ENCODE measurements around the gene HTRA3. TPM values are rescaled to one million over a fixed set of nuclear protein-coding genes. Genes with fewer than 3 reads are reported as not detected.

The HTRA3 gene
- total and polyA plus RNA-seq, 2 of the 4 experiments (the other 2 are of a cell fraction) = 1.3 to 9.5 TPM

DNA sequence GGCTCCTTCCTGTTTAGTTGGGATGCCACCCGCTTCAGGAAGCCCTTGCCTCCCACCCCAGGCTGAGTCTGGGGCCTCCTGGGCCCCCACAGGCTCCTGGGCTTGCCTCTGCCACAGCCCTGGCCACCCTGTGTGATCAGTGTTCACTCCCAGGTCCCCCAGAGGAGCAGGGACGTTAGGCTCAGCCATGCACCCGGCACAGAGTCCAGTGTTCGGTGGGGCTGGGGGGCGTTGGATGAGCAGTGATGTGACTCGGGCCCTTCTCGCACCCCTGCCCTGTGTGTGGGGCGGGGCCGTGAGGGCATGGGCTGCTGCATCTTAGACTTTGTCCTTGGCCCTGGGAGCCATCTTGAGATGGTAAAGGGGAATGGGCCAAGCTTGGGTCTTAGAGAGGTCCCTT is 29.9 kb upstream of the HTRA3 start:
- in situ Hi-C loops (cut with MboI; ENCODE audit: low sequenced_read_pairs) = loop anchor here (5.0 kb wide), 1 partner anchor 163 kb away; no protein-coding TSS in a partner anchor
- 93% methylated on average over 5 of the region's 9 CpGs; no CpG with 5 or more reads in 1 of the 2 experiments for WGBS, 2 experiments (ENCODE audit: extremely low coverage in 2 of 2, insufficient read length in 1 of 2)

More for the DNA sequence above, 29.9 kb upstream of the HTRA3 start:
- H2AK5ac ChIP-seq (ENCODE audit: low read depth, low read length) = no peak overlapping the region
- no peaks in the 10 kb centered on the region for H3K9me3 ChIP-seq (ENCODE audit: control insufficient read depth, insufficient read depth, low read length)
- H4K8ac ChIP-seq (ENCODE audit: low read depth in 2 of 2, low read length in 2 of 2) = no peak overlapping the region
- no peak overlapping the region for H3K56ac ChIP-seq (ENCODE audit: extremely low read depth, insufficient read depth, low read length)
- H4K20me1 ChIP-seq (ENCODE audit: insufficient read depth, low read length) = no peaks in the 10 kb centered on the region; the same call in 1 of the 2 replicates
- H2BK15ac ChIP-seq (ENCODE audit: low read depth, low read length) = no peak overlapping the region
- H2AK9ac ChIP-seq (replicated peaks; ENCODE audit: low read depth, low read length, poor library complexity) = no peak overlapping the region
- H3K27ac ChIP-seq (ENCODE audit: insufficient read depth, low read length) = no peak overlapping the region
- H2BK120ac ChIP-seq (ENCODE audit: low read depth, low read length) = no peak overlapping the region
- H3K18ac ChIP-seq (ENCODE audit: low read depth, low read length) = no peak overlapping the region
- no peak overlapping the region for H3K14ac ChIP-seq (replicated peaks; ENCODE audit: low read depth, low read length)
- no peaks in the 10 kb centered on the region for H3K36me3 ChIP-seq (ENCODE audit: control insufficient read depth, insufficient read depth, low read length)
- BruUV-seq (replicated peaks) = no TSS peak
- ATAC-seq (ENCODE audit: low read depth) = no peak
- H3K4me1 ChIP-seq (ENCODE audit: control insufficient read depth, insufficient read depth, low read length) = peaks cover 5% of the 10 kb centered on the region
- no peak overlapping the region for H4K5ac ChIP-seq (ENCODE audit: low read depth, low read length)
- dilution Hi-C loops (cut with HindIII; ENCODE audit: low sequenced_read_pairs, unreplicated experiment) (no loop called here), intact Hi-C loops (cut with micrococcal nuclease) (no loop called here)
- H3K4ac ChIP-seq (ENCODE audit: low read depth, low read length) = no peak overlapping the region
- no peak overlapping the region for H2BK5ac ChIP-seq (ENCODE audit: low read depth, low read length, poor library complexity, severe bottlenecking)
- no peak overlapping the region for H4K91ac ChIP-seq (ENCODE audit: insufficient read depth, low read depth, low read length)
- no peak overlapping the region for H3K4me2 ChIP-seq (ENCODE audit: low read depth, low read length)
- TF ChIP-seq MAFK (IDR thresholded peaks at IDR 0.05; ENCODE audit: low read depth, low read length) (no peak), NFE2L2 (IDR thresholded peaks at IDR 0.05; ENCODE audit: low read depth, low read length) (no peak), RCOR1 (IDR thresholded peaks at IDR 0.05; ENCODE audit: insufficient replicate concordance, low read length) (no peak), RAD21 (IDR thresholded peaks at IDR 0.05; ENCODE audit: low read length) (no peak), POLR2A (IDR thresholded peaks at IDR 0.05; ENCODE audit: low read depth, low read length) (no peak), BHLHE40 (IDR thresholded peaks at IDR 0.05; ENCODE audit: low read depth, low read length) (no peak), FOS (IDR thresholded peaks at IDR 0.05; ENCODE audit: low read depth, low read length) (no peak), ELK1 (IDR thresholded peaks at IDR 0.05; ENCODE audit: borderline replicate concordance, low read depth, low read length) (no peak), RFX5 (IDR thresholded peaks at IDR 0.05; ENCODE audit: low read depth, low read length) (no peak)
- H2AFZ ChIP-seq (replicated peaks; ENCODE audit: low read length, poor library complexity) = no peak overlapping the region
- no peak for DNase-seq
- ChIA-PET POLR2A (ENCODE audit: unreplicated experiment) (no interaction called here), CTCF (no interaction called here)
- H3K4me3 ChIP-seq (ENCODE audit: insufficient read depth, low read depth, low read length) = no peak overlapping the region
- H3K23ac ChIP-seq (ENCODE audit: low read depth, low read length) = no peak overlapping the region
- no peaks in the 10 kb centered on the region for H3K79me1 ChIP-seq (ENCODE audit: low read depth in 1 of 2, low read length in 2 of 2)
- H3K9ac ChIP-seq (ENCODE audit: low read depth, low read length) = no peak overlapping the region
- H3K27me3 ChIP-seq (ENCODE audit: control insufficient read depth, insufficient read depth, low read length) = no peaks in the 10 kb centered on the region; the same call in 1 of the 2 replicates
- H2BK20ac ChIP-seq (ENCODE audit: low read depth, low read length) = no peak overlapping the region
- no peaks in the 10 kb centered on the region for H3K9me1 ChIP-seq (ENCODE audit: insufficient read depth, low read length)

Data from IMR-90 (cell line).